ENCODE data around the gene MRC1.
"Not testable (repeated sequence)": the region's sequence is repeated elsewhere in the genome, so short reads cannot be mapped to it uniquely, and the experiment has no call there.

MRC1 gene

DNA sequence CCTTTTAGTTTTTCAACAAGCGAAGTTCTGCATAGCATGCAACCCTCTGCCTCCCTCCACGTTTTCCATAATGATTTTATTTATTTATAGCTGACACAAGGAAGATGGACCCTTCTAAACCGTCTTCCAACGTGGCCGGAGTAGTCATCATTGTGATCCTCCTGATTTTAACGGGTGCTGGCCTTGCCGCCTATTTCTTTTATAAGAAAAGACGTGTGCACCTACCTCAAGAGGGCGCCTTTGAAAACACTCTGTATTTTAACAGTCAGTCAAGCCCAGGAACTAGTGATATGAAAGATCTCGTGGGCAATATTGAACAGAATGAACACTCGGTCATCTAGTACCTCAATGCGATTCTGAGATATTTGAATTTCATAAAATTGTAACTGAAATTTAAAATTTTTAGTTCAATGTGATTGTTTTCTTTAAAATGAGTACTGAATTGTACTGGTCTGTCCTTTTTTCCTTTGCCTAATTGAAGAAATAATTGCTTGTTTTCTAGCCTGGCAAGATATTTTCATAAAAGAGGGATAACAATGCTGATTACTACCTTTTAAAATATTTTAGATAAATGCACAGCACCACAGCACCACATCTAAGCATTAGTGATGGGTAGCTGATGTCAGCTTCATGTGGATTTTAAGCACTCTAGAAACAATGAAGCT lies 101.1 kb downstream of the MRC1 start:
- DNase-seq, result peak; percentile 53 to 60

DNA sequence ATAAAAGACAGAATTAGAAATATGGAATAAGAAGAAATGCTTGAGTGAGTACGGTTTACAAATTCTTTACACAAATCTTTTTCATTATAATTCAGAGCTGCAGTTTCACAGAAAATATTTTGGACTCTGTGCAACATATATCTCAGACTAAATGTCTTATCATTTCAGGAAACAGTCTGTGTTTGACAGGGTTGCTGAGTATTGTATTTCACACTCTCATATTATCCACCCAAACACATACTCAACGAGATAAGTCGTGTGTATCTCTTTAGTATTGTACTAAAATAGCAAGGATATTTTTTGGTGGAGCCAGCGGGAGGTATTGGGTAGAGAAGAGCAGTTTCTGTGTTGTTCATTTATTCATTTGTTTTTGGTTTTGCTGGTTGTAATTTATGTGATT lies 103.6 kb downstream of the MRC1 start:
- no peak for DNase-seq

DNA sequence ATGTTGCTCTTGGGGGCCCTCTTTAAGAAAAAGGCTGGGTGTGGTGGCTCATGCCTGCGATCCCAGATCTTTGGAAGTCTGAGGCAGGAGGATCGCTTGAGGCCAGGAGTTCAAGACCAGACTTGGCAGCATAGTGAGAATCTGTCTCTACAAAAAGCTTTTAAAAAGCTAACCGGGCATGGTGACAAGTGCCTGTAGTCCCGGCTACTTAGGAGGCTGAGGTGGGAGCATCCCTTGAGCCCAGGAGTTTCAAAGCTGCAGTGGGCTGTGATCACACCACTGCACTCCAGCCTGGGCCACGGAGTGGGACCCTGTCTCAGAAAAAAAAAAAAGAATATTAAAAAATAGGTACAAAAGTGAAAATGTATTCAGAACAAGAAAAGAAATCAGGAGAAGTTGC lies 104.5 kb downstream of the MRC1 start:
- DNase-seq, result no peak

DNA sequence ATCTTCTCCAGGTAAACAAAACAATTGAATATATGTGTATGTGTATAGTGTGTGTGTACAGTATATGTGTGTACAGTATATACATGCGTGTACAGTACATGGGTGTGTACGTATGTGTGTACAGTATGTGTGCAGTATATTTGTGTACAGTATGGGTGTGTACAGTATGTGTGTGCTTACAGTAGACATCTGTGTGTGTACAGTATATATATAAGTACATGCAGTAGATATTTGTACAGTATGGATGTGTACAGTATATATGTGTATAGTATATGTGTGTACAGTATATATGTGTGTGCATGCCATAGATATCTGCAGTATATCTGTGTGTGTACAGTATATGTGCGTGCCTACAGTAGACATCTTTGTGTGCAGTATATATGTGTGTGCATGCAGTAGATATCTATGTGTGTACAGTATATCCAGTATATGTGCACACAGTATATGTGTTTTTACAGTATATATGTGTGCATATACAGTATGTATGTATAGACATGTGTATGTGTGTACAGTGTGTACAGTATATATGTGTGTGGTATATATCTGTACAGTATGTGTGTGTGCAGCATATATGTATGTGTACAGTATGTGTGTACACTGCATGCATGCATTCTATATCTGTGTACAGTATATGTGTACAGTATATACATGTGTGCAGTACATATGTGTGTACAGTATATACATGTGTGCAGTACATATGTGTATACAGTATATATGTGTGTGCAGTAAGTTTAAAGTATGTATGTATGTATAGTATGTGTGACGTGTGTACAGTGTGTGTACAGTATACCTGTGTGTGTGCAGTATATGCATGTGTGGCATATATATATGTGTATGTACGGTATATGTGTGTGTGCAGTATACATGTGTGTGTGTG lies 105.3 kb downstream of the MRC1 start:
- no peak for DNase-seq

DNA sequence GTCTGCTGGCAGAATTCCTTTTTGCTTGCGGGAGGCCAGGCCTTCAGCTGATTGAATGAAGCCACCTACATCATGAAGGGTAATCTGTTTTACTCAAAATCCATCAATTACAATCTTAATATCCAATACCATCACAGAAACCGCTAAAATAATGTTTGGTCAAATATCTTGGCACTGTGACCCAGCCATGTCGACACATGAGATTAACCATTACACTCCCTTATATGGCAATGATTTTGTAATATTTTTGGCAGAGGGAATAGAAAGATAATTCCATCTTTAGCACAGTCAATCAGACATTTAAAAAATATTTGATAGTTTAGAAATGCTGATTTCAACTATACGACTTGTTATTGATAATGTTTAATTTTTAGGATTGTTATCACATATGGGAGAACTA lies 106.0 kb downstream of the MRC1 start:
- no peak for DNase-seq

DNA sequence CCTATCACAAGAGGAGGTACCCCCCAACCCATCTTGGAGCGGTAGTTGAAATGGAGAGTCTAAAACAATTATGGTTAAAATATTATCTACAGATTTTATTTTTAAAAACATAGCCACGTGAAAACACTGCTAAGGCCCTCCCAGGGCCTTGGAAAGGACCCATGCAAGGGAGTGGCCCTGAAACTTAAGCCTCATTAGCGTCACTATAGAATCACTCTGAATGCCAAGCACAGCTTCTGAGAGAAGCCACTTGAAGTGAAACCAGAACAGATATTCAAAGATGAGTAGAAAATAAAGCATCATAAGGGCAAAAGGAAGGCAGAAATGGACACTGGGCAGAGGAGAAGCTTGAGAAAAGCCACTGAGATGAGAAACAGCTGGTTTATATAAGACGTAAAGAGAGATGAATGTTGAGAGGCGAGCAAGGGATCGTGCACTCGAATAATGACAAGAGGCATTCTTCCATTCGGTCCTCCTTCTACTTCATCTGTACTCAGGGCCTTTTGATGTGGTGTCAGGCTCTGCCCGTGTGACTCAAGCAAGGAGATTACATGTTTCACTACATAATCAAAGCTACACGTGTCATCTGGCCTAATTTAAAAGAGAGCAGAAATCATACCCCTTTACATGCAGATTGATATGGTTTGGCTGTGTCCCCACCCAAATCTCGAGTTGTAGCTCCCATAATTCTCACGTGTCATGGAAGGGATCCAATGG lies 109.2 kb downstream of the MRC1 start:
- no peak for DNase-seq

DNA sequence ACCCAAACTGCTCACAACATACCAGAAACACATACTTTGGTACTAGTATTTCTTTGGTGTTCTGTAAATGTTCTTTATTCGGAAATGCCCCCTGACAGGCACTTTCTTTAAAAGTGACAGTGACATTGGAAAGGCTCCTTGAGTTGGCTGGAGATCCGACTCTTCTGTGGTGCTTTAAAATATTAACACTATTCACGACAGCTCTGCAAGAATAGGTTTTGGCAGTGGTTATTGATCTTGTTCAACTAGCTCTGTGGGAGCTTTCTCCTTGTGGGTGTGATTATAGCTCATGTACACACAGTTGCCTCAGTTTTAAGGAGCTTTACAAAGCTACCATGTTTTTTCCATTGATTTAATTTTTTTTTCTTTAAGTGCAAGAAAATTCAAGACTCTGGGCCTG lies 112.2 kb downstream of the MRC1 start:
- DNase-seq, result no peak

DNA sequence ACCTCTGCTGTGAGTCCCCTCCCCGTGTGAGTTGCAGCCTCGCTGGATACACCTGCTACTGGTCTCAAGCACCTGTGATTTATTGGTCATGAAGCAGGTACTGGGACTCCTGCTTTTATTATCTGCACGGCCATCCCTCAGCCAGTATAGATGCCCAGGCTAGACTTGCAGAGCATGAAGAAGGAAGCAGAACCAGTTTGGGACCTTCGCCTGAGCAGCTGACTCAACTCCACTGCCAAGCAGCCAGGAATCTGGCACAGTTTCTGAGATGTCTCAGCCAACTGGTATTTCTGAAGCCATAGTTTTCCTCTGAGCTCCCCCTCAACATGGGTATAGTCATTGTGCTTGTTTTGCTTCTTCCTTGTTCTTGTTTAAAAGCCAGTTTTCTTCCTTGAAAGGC lies 114.6 kb downstream of the MRC1 start:
- DNase-seq, result no peak

GRCh38 chr10:17943033-17943745 lies 134.0 kb downstream of the MRC1 start:
- no peak for DNase-seq

GRCh38 chr10:17950269-17950668 lies 141.1 kb downstream of the MRC1 start:
- DNase-seq, result not testable (repeated sequence)

DNA sequence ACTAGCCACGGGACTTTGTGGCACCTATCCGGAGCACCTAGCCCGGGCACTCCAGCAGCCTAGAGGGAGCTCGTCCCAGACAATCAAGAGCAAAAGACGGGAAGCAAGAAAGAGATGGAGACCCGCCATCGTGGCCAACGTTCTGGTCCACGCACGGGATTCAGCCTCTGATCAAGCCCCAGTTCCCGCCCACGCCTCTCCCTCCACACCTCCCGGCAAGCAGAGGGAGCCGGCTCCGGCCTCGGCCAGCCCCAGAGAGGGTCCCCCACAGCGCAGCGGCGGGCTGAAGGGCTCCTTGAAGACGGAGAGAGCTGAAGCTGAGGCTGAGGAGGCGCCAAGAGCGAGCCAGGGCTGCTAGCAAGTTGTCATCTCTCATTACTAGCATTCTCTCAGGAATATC lies 141.6 kb downstream of the MRC1 start:
- no peak for DNase-seq

DNA sequence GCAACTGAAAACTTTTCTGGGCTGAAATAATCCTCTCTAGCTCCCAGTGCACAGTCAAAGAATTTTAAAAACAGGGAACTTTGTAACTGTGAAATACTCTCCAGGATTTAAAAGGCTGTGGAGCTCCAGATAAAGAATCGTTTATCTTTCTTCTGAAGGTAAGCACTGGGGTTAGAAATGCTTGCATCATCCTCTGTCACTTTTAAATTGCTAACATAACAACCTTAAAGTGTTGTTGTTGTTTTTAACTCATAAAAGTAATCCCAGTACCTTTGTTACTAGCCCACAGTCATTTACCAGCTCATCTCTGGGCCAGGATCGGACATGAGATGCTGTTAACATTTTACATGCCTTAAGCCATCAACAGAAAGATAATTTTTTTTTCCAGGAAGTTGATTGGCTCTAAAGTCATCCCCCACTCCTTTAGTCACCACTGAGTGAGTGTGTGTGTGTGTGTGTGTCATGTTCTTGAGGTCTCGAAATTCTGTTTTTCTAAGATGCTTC lies 142.8 kb downstream of the MRC1 start, which contains the start of gene SLC39A12:
TSS of gene SLC39A12 (plus strand) at position 51 of the 504 bp plus-strand sequence. CDS start 1,359 bp downstream, outside the sequence.
- no peak for DNase-seq

GRCh38 chr10:17954372-17954771 lies 145.2 kb downstream of the MRC1 start:
- DNase-seq, result not testable (repeated sequence)

GRCh38 chr10:17954861-17955260 lies 145.7 kb downstream of the MRC1 start:
- DNase-seq, result no peak

DNA sequence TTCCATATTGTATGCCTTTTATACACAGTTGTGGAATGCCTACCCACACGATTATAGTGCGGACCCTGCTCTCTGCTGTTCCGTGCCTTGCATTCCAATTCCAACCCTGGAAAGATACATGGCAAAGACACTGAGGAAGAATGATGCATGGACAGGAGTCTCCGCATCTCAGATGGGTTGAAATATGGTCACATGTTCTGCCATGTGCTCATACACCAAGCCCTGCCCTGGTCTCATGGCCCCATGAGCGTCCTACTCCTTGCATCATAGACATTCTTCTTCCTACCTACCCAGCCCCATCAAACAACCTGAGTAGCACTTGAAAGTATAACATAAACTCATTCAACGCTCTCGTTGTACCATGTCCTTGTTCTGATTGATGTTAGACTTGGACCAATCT lies 148.9 kb downstream of the MRC1 start:
- no peak for DNase-seq

DNA sequence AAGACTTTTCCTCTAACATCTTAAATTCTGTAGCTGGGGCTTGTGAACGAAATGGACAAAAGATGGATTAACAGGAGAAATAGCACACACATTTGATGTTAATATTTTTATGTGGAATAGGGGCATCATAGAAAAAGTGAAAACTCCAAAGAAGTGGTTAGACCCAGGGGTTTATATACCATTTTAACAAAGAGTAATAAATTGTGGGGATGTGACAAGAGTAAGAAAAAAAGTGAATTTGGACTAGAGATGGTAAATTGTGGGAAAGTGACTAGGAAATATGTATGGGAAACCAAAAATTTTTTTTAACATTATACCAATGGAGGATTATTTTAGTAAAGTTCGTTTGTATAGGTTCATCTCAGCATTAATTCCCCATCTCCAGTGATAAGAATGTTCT lies 150.7 kb downstream of the MRC1 start:
- DNase-seq, result no peak
